Measurements from ENCODE around the gene IL4R.

GRCh38 chr16:27389272-27389961 is 75.6 kb downstream of the IL4R start:
- TF ChIP-seq, protein P1, sequence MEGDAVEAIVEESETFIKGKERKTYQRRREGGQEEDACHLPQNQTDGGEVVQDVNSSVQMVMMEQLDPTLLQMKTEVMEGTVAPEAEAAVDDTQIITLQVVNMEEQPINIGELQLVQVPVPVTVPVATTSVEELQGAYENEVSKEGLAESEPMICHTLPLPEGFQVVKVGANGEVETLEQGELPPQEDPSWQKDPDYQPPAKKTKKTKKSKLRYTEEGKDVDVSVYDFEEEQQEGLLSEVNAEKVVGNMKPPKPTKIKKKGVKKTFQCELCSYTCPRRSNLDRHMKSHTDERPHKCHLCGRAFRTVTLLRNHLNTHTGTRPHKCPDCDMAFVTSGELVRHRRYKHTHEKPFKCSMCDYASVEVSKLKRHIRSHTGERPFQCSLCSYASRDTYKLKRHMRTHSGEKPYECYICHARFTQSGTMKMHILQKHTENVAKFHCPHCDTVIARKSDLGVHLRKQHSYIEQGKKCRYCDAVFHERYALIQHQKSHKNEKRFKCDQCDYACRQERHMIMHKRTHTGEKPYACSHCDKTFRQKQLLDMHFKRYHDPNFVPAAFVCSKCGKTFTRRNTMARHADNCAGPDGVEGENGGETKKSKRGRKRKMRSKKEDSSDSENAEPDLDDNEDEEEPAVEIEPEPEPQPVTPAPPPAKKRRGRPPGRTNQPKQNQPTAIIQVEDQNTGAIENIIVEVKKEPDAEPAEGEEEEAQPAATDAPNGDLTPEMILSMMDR (IDR thresholded peaks at IDR 0.05; ENCODE audit: low read length), result no peak
- TF ChIP-seq EZH2phosphoT487 (IDR thresholded peaks at IDR 0.05; ENCODE audit: low read length), result no peak
